Mucosa of rectum (tissue), 2 donors: ENCODE measurements around the gene OR4C6.

Experiments used
- H3K27ac ChIP-seq, 2 donors: one replicate each; pipeline ENCODE4 v1.7.0; 2013; ENCODE audit warnings: inconsistent platforms in 2 of 2, low read depth in 2 of 2, low read length in 2 of 2
- H3K27me3 ChIP-seq, 2 donors: one replicate each; pipeline ENCODE4 v1.7.0; 2013; ENCODE audit warnings: low read length in 2 of 2; ENCODE audit not compliant: control insufficient read depth in 2 of 2, insufficient read depth in 2 of 2
- H3K36me3 ChIP-seq, 2 donors: one replicate each; pipeline ENCODE4 v1.7.0; 2013; ENCODE audit warnings: low read length in 2 of 2; ENCODE audit not compliant: control insufficient read depth in 2 of 2, insufficient read depth in 2 of 2
- H3K4me1 ChIP-seq, 2 donors: one replicate each; pipeline ENCODE4 v1.7.0; 2013; ENCODE audit warnings: low read length in 2 of 2, mild to moderate bottlenecking in 1 of 2; ENCODE audit not compliant: control insufficient read depth in 2 of 2, insufficient read depth in 2 of 2
- H3K4me3 ChIP-seq, 2 donors: one replicate each; pipeline ENCODE4 v1.7.0; 2013; ENCODE audit warnings: low read length in 2 of 2
- H3K9ac ChIP-seq, 2 donors: one replicate each; pipeline ENCODE4 v1.7.0; 2013; ENCODE audit warnings: low read length in 2 of 2, low read depth in 1 of 2, mild to moderate bottlenecking in 1 of 2
- H3K9me3 ChIP-seq, 2 donors: one replicate each; pipeline ENCODE4 v1.7.0; 2013; ENCODE audit warnings: low read length in 2 of 2; ENCODE audit not compliant: control insufficient read depth in 2 of 2
- donor health status: healthy.
- donor health status: Normal muscosa, but diverticular disease.

OR4C6 gene

GRCh38 chr11:55697817-55698216, 35.8 kb downstream of the OR4C6 start:
- Histone ChIP-seq H3K36me3 (no peaks in the 10 kb centered on the region), H3K27ac (no peak overlapping the region)

DNA sequence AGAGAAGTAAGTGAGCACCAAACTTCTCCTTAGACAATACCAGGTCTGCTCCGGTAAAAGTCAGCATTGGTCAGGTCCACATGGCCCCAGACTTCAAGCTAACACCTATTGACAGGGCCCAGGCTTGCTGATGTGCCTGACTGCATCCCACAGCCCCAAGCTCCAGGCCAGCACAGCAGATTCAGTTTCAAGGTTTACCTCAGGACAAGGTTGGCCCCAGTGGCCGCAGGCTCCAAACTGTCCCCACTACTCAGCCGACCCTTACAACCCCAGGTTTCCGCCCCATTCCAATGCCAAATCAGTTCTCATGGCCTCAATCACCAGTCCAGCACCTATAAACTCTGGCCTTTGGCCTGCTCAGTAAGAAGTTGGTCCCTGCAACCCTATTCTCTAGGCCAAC, 39.4 kb downstream of the OR4C6 start:
- H3K4me1 ChIP-seq = no peaks in the 10 kb centered on the region
- no peak overlapping the region for H3K4me3 ChIP-seq
- H3K9me3 ChIP-seq = peaks cover 3% of the 10 kb centered on the region in 2 donors
- H3K36me3 ChIP-seq = no peaks in the 10 kb centered on the region
- H3K27me3 ChIP-seq = no peaks in the 10 kb centered on the region
- no peak overlapping the region for H3K9ac ChIP-seq
- H3K27ac ChIP-seq = no peak overlapping the region

More at GRCh38 chr11:55697817-55698216, 35.8 kb downstream of the OR4C6 start:
- H3K9ac ChIP-seq = no peak overlapping the region
- no peaks in the 10 kb centered on the region for H3K27me3 ChIP-seq
- H3K4me3 ChIP-seq = no peak overlapping the region
- no peaks in the 10 kb centered on the region for H3K4me1 ChIP-seq
- H3K9me3 ChIP-seq = peaks cover 3% of the 10 kb centered on the region in 2 donors

- Histone ChIP-seq H3K9ac (no peak overlapping the region), H3K4me3 (no peak overlapping the region), H3K9me3 (peaks cover 0 to 3% of the 10 kb centered on the region in 2 donors), H3K36me3 (no peaks in the 10 kb centered on the region), H3K27ac (no peak overlapping the region), H3K27me3 (no peaks in the 10 kb centered on the region), H3K4me1 (no peaks in the 10 kb centered on the region)
Observed at GRCh38 chr11:55707029-55707428, 45.0 kb downstream of the OR4C6 start.

GRCh38 chr11:55714982-55715888, 53.2 kb downstream of the OR4C6 start:
- Histone ChIP-seq H3K9me3 (no peaks in the 10 kb centered on the region), H3K36me3 (no peaks in the 10 kb centered on the region), H3K27ac (no peak overlapping the region), H3K4me1 (no peaks in the 10 kb centered on the region), H3K4me3 (no peak overlapping the region), H3K27me3 (no peaks in the 10 kb centered on the region), H3K9ac (no peak overlapping the region)
